NCI-H526 (cell line): Measurements from ENCODE around the gene MERTK.

Source experiments
- DNase-seq, 2 experiments: peaks; one replicate each; lab custom pipeline; 2025; lab: John Stamatoyannopoulos, UW

MERTK gene

GRCh38 chr2:112075490-112076260 is 177.3 kb downstream of the MERTK start:
- DNase-seq, result no peak

DNA sequence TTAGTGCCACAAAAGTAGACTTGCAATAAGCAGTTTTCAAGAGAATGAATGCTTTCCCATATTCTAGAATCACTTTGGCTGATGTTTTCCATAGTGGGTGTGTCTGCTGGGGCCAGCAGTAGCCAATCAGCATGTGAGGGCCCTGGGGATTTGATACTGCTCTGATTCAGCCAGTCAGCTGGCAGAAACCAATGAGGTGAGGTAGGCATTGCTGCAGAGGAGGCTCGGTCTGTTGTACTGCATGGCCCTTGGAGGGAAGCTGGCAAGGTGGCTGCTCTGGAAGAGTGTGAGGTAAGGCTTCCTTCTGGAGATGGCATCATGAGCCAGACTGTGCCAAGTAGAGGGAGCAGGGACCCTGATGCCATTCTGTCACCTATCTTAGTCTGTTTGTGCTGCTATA is 179.4 kb downstream of the MERTK start:
- DNase-seq, result no peak
